ENCODE results near the gene KCNH3.
A peak's percentile ranks its signal among the peaks of the same experiment; 100 is the strongest.
"Not testable (repeated sequence)": the region's sequence is repeated elsewhere in the genome, so short reads cannot be mapped to it uniquely, and the experiment has no call there.

Gene KCNH3, protein sequence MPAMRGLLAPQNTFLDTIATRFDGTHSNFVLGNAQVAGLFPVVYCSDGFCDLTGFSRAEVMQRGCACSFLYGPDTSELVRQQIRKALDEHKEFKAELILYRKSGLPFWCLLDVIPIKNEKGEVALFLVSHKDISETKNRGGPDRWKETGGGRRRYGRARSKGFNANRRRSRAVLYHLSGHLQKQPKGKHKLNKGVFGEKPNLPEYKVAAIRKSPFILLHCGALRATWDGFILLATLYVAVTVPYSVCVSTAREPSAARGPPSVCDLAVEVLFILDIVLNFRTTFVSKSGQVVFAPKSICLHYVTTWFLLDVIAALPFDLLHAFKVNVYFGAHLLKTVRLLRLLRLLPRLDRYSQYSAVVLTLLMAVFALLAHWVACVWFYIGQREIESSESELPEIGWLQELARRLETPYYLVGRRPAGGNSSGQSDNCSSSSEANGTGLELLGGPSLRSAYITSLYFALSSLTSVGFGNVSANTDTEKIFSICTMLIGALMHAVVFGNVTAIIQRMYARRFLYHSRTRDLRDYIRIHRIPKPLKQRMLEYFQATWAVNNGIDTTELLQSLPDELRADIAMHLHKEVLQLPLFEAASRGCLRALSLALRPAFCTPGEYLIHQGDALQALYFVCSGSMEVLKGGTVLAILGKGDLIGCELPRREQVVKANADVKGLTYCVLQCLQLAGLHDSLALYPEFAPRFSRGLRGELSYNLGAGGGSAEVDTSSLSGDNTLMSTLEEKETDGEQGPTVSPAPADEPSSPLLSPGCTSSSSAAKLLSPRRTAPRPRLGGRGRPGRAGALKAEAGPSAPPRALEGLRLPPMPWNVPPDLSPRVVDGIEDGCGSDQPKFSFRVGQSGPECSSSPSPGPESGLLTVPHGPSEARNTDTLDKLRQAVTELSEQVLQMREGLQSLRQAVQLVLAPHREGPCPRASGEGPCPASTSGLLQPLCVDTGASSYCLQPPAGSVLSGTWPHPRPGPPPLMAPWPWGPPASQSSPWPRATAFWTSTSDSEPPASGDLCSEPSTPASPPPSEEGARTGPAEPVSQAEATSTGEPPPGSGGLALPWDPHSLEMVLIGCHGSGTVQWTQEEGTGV

DNA sequence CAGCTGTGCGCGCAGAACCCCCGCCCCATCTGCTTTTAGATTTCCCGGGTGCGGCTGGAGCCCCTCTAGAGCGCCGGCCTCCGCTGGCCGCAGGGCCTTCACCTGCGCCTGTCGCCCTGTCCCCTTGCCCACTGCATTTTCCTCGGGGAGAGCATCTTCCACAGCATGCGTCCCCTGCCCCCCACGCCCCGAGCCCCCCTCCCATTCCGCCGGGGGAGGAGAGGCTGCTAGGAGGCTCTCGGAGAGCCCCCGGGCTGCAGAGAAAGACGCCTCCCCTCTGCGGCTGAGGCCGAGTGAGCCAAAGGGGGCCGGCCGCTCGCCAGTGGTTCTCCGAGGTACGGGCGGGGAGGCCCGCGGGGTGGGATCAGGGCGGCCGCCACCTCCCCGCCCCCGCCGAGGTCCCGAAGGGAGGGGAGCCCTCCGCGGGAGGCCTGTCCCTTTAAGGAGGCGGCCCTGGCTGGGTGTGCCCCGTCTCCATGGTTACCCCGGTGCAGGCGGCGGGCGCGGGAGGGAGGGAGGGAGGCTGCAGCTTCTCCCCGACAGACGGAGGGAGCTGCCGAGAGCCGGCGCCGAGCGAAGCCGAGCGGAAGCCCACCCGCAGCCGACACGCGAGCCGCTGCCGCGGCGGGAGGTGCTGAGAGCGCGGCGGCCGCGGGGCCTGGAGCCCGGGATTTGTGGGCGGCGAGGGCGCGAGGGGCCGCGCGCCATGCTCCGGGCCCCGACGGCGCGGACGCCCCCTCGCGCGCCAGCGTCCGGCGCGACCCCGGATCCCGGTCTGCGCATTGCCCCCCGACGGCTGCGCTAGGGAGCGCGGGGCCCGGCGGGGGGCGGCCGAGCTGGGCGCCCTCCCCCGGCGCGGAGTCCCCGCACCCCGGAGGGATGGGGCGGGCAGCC is at the start of gene KCNH3:
Gene KCNH3 (plus strand): TSS at position 521 of the 894 bp plus-strand sequence. CDS start 387 bp downstream, outside the sequence.
- DNase-seq = peak; percentile 89

DNA sequence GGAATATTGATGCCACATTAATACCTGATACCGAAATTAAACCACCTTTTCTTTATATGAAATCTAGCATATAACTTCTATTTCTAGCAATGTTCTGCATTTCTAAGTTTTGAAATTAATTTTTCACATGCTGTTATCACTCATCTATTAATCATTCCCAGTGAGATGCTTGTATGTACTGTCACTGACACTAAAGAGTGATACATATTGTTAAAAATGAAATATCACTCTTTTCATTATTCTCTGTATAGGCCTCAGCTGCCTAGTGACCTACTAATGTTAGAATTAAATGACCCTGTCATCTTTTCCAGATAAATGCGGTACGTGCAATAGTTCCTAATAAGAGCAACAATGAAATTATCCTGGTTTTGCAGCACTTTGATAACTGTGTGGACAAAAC is 49.7 kb upstream of the KCNH3 start:
- DNase-seq = no peak

DNA sequence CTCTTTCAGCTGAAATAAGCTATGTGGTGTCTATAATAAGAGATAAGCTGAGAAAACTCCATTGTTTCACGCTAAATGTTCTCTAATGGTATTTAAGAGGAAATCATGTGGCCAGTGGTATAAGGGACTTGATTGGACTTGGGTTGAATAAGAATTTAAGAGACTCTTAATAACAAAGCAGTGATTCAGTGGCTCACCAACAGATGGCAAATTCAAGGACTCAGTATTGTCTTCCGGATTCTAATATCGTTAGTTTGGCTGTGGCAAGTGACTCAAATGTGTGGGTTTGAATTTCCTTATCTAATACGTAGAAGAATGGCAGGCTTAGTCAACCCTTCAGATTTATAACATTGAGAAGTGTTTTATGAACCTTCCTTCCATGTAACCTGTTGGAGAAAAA is 49.1 kb upstream of the KCNH3 start:
- no peak for DNase-seq

DNA sequence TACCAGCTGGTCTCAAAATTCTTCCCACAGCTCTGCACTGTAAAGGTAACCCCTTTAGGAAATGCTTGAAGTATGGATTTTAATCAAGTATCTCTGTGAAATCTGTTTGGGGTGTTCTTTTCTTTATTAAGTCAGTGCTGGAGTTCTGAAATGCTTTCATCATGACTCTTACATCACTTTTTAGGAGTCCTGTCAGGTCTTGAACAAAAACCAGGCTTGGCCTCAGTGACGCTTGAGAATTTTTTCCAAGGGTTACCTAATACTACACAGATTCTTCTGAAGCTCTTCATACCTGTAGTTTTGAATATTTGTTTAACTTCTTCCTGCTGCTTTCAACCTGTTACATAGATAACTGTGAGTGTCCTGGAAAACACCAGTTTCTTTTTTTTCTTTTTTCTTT is 47.0 kb upstream of the KCNH3 start:
- no peak for DNase-seq

DNA sequence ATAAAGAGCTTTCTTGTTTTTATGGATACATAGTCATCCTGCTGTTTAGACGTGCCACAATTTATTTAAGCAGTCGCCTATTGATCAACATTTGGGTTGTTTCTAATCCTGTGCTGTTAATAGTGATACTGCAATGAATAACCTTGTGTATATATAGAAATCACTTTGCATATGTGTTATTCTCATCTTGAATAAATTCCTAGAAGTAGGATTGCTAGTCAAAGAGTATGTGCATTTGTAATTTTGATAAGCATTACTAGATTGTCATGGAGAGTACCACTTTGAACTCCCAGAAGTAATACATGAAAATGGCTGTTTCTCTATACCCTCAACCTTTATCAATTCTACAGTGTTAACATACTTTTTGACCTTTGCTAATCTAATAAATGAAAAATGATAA is 44.9 kb upstream of the KCNH3 start:
- no peak for DNase-seq

DNA sequence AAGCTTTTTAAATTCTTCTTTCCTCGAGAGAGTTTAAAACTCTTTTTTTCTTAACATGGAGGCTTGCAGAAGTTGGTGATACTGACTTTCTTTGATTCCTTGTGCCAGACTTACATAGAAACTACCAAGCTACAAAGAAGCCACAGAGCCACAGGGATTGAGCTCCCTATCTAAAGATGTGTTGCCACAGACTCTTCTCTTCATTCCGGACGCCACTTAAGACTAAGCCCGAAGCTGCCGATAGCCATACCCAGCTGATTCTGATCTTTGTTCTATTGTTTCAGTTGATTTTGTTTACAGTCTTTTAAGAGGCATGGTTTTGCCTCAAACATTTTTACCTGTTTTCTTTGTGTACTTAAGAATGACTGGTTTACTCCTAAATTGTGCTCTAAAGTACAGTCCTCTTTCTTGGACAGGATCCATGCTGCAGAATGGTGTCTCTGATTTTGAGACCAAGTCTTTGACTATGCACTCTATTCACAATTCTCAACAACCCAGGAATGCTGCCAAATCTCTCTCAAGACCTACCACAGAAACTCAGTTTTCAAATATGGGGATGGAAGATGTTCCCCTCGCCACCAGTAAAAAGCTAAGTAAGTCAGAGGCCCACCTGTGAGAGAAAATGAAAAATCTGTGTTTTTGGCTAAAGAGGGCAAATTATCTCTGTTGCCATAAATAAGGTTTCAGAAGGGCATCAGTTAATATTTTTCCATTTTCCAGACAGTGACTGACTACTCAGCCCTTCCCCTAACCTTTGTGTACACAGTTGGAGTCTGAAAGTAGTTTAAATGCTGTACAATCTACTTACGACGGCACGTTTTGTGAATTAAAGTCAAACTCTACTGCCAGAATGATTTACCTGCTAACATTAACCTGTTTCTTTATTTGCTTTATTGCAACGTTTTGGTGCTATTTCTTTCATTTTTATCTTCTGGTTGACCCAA is 42.1 kb upstream of the KCNH3 start:
- no peak for DNase-seq

DNA sequence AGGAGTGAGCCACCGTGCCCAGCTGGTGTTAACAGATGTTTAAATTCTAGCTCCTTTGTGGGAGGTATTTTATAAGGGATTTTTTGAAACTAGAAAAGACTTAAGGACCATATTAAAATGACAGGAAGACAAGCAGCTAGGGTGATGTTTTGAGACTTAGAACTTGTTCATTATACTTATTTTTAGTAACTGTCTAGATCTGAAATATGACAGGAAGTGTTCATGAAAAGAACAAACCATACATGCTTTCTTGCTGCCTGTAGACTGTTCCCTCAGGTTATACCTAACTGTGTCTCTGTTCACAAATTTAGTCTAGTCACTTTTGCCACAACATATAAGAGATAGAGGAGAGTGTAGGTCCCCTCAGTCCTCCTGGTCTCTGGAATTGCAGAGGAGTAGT is 36.9 kb upstream of the KCNH3 start:
- DNase-seq = no peak

DNA sequence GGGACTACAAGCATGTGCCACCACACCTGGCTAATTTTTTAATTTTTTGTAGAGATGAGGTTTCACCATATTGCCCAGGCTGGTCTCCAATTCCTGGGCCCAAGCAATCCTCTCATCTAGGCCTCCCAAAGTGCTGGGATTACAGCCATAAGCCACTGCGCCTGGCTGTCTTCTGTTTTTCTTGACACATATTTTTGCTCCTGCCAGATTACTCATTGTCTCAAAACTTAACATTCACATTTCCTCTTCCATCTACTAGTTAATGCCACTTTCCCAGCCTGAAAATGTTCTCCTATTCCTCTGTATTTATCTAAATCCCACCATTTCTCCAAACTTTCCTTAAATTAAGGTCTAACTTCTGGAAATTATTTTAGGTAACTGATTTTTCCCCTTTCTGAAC is 36.2 kb upstream of the KCNH3 start:
- no peak for DNase-seq

DNA sequence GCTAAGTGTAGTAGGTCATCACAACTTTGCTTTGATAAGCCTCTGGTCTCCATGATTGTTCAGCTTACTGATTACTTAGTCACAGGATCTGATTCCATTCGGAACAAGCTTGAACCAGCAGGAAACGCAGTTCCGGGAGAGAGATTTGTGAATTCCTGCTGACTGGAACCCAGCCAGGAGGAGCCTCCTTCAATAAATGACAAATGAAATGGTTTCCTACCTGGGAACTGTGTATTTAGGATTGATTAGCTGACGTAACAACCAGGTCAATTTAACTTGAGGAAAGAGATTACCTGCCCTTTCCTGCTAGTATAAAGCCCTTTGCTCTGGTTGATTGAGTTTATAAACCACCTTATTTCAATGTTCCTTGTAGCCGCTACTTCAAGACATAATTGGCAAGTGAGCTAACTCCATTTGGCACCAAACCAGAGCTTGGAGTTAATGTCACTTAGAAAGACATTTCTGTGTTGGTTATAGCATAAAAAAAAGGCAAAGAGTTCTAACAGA is 35.1 kb upstream of the KCNH3 start:
- no peak for DNase-seq

DNA sequence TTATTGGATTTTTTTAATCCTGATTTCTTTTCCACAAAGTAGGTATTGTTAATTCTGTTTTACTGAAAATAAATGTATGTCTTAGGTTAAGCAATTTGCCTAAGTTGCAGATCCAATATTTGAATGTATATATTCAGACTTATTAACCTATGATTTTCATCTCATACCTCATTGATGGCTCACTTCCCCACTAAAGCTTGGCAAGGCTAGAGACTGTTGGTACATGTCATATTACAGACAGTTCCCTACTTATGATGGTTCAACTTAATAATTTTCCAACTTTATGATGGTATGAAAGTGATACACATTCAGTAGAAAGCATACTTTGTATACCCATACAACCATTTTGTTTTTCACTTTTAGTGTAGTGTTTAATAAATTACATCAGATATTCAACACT is 33.2 kb upstream of the KCNH3 start:
- no peak for DNase-seq

DNA sequence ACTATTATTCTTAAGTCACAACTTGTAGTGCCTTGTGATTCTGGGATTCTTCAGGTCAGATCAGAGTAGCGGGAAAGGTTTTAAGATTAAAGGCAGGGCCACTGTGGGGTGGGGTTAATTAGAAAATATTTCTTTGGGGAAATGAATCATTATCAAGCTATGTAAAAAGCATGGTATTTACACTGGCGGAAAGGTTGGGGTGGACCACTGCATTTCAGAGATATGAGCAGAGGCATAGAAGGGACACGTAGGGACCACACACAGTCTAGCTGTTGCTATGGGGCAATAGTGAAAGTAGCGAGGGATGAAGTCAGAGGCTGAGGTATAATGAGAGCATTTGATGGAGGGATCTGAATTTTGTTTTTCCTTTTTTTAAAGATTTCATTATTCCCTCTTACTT is 31.7 kb upstream of the KCNH3 start:
- no peak for DNase-seq

DNA sequence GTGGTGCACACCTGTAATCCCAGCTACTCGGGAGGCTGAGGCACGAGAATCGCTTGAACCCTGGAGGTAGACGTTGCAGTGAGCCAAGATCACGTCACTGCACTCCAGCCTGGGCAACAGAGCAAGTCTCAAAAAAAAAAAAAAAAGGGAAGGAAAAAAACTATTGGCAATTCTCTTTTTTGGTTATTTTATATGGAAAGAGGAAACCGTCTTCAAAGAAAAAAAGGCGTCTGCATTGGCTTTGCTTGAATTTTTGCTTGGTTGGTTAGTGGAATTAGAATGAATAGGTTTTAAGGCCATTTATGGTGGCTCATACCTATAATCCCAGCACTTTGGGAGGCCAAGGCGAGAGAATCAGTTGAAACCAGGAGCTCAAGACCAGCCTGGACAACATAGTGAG is 29.1 kb upstream of the KCNH3 start:
- DNase-seq = not testable (repeated sequence)

DNA sequence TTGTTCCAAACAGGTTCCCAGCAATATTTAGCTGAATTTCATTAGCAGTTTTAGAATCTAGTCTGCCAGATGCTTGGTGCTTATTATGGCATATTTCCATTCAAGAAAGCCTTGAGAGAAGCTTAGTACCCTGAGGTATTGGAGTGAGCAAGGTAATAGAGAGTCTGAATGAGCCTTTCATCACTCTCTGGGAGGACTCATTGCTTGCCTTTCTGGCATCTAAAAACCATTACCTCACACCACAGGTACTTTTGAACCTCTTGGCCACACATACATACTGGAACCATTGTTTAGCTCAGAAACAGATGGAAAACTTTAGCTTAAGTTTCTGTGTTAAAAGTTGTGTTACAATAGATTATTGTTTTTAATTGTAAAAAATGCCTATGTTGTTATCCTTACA is 27.4 kb upstream of the KCNH3 start:
- DNase-seq = no peak

DNA sequence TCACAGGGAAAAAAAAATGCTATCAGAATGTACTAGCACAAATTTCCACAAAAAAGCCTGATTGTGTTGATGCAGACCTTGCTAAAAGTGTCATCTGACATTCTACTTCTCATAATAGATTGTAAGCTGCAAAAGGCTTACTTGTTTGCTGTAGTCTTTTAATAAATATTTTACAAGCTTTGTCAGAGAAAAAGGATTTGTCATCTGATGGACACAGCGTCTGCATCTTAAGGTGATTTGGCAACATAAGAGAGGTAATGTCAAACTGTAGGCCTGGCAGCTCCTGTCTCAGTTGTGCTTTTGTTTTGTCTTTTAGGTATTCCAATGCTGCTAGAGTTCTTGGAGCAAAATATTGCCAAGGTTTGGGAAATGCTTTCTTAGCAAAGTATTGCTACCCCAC is 26.3 kb upstream of the KCNH3 start:
- no peak for DNase-seq

DNA sequence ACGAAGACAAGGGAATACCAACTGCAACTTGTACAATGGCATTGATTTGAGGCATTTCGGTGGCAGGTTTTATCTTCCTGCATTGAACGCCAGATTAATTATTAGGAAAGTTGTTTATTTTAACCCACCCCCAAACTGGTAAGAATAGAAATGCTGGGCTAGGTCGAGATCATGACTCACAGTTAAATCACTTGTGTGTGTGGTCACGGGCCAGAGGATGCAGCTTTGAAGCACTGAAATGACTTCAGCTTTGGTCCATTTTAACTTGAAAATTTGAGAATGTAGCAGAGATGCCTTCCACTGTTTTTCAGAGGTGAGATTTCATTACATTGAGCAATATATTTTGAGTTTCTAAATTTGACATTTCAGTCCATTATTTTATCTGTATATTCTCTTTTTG is 23.6 kb upstream of the KCNH3 start:
- DNase-seq = no peak

DNA sequence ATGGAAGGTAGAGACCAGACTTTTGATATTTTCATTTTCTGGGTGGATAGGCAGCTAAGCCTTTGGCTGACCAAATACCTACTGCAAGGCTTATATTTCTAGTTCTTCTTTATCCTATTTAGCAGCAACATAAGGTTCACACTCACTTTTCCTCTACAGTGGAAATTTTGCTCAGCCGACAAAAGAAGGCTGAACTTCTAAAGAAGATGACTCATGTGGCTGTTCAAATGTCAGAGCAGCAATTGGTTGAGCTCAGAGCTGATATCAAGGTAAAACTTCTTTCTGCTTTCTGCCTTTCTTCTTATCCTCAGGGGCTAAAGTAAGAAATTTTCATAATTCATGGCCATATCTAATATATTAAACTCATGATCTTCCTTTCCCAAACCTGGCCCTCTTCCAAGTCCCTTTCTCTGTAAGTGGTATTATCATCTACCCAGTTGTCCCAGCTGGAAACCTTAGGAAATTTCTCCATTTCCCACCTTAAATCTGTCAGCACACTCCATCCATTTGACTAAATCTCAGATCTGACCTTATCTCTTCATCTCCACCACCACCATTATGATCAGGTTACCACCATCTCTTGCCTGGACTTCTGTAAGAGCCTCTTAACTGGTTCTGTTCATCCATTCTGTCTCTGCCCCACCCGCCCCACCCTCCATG is 19.8 kb upstream of the KCNH3 start:
- no peak for DNase-seq

DNA sequence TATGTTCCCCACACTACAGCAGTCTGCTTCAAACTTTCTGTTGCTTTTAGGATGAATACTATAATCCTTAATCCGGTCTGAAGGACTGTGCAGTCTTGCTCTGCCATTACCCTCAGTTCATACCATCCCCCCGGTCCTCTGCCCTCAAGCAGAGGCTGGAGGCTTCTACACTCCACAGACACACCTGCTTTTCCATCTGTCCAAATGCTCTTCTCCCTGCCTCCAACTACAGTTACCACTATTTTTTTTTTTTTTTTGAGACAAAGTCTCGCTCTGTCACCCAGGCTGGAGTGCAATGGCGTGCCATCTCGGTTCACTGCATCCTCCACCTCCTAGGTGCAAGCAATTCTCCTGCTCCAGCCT is 19.3 kb upstream of the KCNH3 start:
- DNase-seq = no peak

DNA sequence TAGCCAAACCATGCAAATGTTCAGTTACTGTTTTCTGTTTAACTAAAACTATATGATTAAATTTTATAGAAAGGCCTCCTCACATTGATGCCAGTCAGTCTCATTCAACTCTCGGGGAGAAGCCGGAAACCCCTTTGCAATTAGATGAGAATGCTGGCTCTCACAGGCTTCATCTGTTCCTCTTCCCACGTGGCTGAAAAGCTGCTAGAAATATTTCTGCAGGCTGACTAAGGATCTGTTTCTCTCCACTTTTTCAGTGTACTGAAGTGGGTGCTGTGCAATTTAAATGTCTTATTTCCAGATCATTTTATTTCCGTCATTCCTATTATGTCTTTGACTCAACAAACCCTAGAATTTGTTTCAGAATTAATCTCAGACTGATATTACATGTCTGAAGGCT is 17.4 kb upstream of the KCNH3 start:
- no peak for DNase-seq

DNA sequence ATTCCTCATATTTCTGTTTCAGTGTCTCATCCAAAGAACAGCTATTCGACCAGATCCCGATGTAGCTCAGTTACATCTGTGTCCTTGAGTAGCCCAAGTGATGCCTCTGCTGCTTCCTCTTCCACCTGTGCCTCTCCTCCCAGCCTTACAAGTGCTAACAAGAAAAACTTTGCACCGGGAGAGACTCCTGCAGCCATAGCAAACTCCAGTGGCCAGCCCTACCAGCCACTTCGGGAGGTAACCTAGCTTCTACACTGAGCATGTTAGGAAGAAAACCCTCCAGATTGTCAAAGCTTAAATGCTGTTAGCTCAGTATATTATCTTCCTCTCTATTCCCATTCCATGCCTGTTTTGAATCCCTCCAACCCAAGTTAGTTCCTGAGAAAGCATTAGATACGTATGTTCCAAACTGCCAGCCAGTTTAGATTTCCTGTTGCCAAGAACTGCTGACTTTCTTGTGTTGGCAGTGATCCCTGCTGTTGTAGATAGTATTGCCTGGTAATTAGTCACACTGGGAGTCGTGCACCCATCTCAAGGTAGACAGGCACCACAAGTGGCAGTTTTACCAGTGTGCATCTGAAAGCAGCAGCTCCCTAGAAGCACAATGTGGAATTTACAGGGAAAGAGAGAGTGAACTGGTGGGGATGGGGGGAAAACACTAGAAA is 14.0 kb upstream of the KCNH3 start:
- DNase-seq = no peak

DNA sequence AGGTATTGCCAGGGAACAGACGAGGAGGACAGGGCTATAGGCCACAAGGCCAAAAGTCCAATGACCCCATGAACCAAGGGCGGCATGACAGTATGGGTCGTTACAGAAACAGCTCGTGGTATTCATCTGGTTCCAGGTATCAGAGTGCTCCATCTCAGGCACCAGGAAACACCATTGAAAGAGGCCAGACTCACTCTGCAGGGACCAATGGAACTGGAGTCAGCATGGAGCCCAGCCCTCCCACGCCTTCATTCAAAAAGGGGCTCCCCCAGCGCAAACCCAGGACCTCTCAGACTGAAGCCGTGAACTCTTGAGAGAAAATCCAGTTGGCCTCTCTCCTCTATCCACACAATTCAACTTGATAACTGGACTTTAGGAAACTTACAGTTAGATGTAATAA is 12.9 kb upstream of the KCNH3 start:
- no peak for DNase-seq
